Heart left ventricle (tissue), 13 donors: ENCODE measurements around the gene RBM18.

Experiments
- CTCF ChIP-seq, 12 donors: fragments of 200-600 bp; sonication (generic) in 4 of 12; IDR thresholded peaks; one replicate each; pipeline versions ENCODE4 v1.5.0 to v1.8.0; 2018 to 2022; ENCODE audit warnings: antibody characterized with exemption in 12 of 12, mild to moderate bottlenecking in 5 of 12
- POLR2A ChIP-seq, 2 donors: fragments of 450-650 bp; IDR thresholded peaks; one replicate each; pipeline ENCODE4 v1.6.1; 2017; ENCODE audit warnings: antibody characterized with exemption in 2 of 2, mild to moderate bottlenecking in 2 of 2, moderate library complexity in 2 of 2
- donor health status: ischemic (EF 13 %, LVEDD 7.1; RV severe dilation, severe dysfunction).
- donor health status: DM: no; HTN: yes; CAD: no.
- donor health status: DM: no; HTN: no; CAD: no.
- donor health status: ischemic (EF 25% LVEDD 6.9; RV normal size, moderate dysfunction).
- donor health status: ischemic (EF 25% LVEDD 5.7; RV mildly dilated, moderate dysfunction).
- donor health status: ischemic (EF 35%, LVEDD 5.7; RV mildly dilated, moderate dysfunction).
- donor health status: nonischemic (EF 11% LVEDD 7.7; RV severe dilation, severe dysfunction).
- donor health status: DM: yes; HTN: yes; CAD: no.
- donor health status: PGD.
- donor health status: ischemic (EF 29% LVEDD 5.4; RV normal size, mild dysfunction).
- donor health status: nonischemic (EF 23%, LVEDD 6.1; RV moderate dilation, normal function).

- TF ChIP-seq POLR2A (IDR thresholded peaks at IDR 0.05) (no peak), CTCF (IDR thresholded peaks at IDR 0.05) (no peak)
These were observed 58.3 kb downstream of the RBM18 start for GRCh38 chr9:122206118-122207046.
